Measurements from ENCODE around the gene DCTN5. TPM values are rescaled to one million over a fixed set of nuclear protein-coding genes. Genes with fewer than 3 reads are reported as not detected.

The DCTN5 gene
- total and polyA plus RNA-seq, 8 donors = 55.1 to 66.4 (median 60.4) TPM

GRCh38 chr16:23700509-23700908 lies 59.2 kb downstream of the DCTN5 start:
- peaks cover 0 to 3% of the 10 kb centered on the region in 2 donors for H3K27me3 ChIP-seq
- H3K36me3 ChIP-seq = no peaks in the 10 kb centered on the region
- no peak overlapping the region for H3K27ac ChIP-seq
- ATAC-seq (no peak), DNase-seq (peak in 1 of 4 donors; percentile 58)
- intact Hi-C loops (cut with DNase I) = no loop called here
- H3K4me1 ChIP-seq = no peaks in the 10 kb centered on the region
- H3K9me3 ChIP-seq = peaks cover 0 to 6% of the 10 kb centered on the region in 2 donors
- TF ChIP-seq CTCF (IDR thresholded peaks at IDR 0.05) = no peak
- H3K4me3 ChIP-seq = no peak overlapping the region

- intact Hi-C loops (cut with DNase I) = no loop called here
- no peak for ATAC-seq
- no peak for TF ChIP-seq CTCF (IDR thresholded peaks at IDR 0.05)
Observed at GRCh38 chr16:23701045-23701444, 59.8 kb downstream of the DCTN5 start.

GRCh38 chr16:23702951-23703350 lies 61.7 kb downstream of the DCTN5 start:
- no peak overlapping the region for H3K27ac ChIP-seq
- no peaks in the 10 kb centered on the region for H3K36me3 ChIP-seq
- peaks cover 0 to 11% of the 10 kb centered on the region in 2 donors for H3K27me3 ChIP-seq
- no peaks in the 10 kb centered on the region for H3K4me1 ChIP-seq
- H3K4me3 ChIP-seq = no peak overlapping the region
- DNase-seq (no peak), ATAC-seq (no peak)
- peaks cover 0 to 6% of the 10 kb centered on the region in 2 donors for H3K9me3 ChIP-seq
- no peak for TF ChIP-seq CTCF (IDR thresholded peaks at IDR 0.05)
- intact Hi-C loops (cut with DNase I) = no loop called here

More at GRCh38 chr16:23701045-23701444, 59.8 kb downstream of the DCTN5 start:
- Histone ChIP-seq H3K36me3 (no peaks in the 10 kb centered on the region), H3K4me1 (no peaks in the 10 kb centered on the region), H3K27me3 (peaks cover 0 to 3% of the 10 kb centered on the region in 2 donors), H3K9me3 (peaks cover 0 to 6% of the 10 kb centered on the region in 2 donors), H3K27ac (no peak overlapping the region), H3K4me3 (no peak overlapping the region)
- no peak for DNase-seq

GRCh38 chr16:23704772-23705516 lies 63.7 kb downstream of the DCTN5 start:
- DNase-seq (peak in 1 of 4 donors; percentile 60), ATAC-seq (no peak)

More at GRCh38 chr16:23704772-23705516, 63.7 kb downstream of the DCTN5 start:
- Histone ChIP-seq H3K4me3 (no peak overlapping the region), H3K4me1 (no peaks in the 10 kb centered on the region), H3K9me3 (peaks cover 0 to 19% of the 10 kb centered on the region in 2 donors), H3K36me3 (no peaks in the 10 kb centered on the region), H3K27ac (no peak overlapping the region), H3K27me3 (peaks cover 0 to 15% of the 10 kb centered on the region in 2 donors)
- intact Hi-C loops (cut with DNase I) = no loop called here
- no peak for TF ChIP-seq CTCF (IDR thresholded peaks at IDR 0.05)
